ENCODE data around the gene CGB5. TPM values are rescaled to one million over a fixed set of nuclear protein-coding genes. Genes with fewer than 3 reads are reported as not detected.
A peak's percentile ranks its signal among the peaks of the same experiment; 100 is the strongest.

Gene CGB5
- total RNA-seq, 2 donors from 2014 or later, result not detected

DNA sequence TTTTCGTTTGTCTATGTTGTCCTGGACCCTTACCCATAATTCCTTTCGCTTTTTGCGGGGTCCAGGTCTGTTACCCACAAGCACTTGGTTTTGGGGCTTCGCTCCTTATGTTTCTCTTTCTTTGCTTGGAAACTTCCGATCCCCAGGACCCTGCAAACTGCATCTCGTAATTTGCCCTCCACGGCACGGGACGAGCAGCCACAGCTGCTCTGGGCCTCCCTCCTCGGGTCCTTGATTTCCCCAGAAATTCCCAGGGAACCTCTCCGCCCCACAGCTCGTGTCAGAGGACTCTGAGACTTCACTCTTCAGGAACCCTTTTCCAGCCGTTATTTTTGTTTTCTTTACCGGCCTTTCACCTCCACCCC, 42.2 kb downstream of the CGB5 start:
- intact Hi-C loops (cut with DNase I), result no loop called here
- WGBS, 2 donors, result 1% methylated on average over 14 of the region's 14 CpGs
- H3K27ac ChIP-seq, result peak overlapping the region in 3 of 4 donors; percentile 79 to 84 (median 84)
- ATAC-seq (no peak), DNase-seq (no peak)
- no peaks in the 10 kb centered on the region for H3K27me3 ChIP-seq
- no peak for TF ChIP-seq POLR2A (IDR thresholded peaks at IDR 0.05)
- TF ChIP-seq, protein P1, sequence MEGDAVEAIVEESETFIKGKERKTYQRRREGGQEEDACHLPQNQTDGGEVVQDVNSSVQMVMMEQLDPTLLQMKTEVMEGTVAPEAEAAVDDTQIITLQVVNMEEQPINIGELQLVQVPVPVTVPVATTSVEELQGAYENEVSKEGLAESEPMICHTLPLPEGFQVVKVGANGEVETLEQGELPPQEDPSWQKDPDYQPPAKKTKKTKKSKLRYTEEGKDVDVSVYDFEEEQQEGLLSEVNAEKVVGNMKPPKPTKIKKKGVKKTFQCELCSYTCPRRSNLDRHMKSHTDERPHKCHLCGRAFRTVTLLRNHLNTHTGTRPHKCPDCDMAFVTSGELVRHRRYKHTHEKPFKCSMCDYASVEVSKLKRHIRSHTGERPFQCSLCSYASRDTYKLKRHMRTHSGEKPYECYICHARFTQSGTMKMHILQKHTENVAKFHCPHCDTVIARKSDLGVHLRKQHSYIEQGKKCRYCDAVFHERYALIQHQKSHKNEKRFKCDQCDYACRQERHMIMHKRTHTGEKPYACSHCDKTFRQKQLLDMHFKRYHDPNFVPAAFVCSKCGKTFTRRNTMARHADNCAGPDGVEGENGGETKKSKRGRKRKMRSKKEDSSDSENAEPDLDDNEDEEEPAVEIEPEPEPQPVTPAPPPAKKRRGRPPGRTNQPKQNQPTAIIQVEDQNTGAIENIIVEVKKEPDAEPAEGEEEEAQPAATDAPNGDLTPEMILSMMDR (IDR thresholded peaks at IDR 0.05), result no peak
- H3K4me3 ChIP-seq, result peak overlapping the region; percentile 50 to 71
- peaks cover 7 to 11% of the 10 kb centered on the region in 2 donors for H3K36me3 ChIP-seq (replicated peaks in 1 of 2; ENCODE audit: insufficient read depth in 1 of 2, low read depth in 2 of 2)
- H3K9me3 ChIP-seq, result no peaks in the 10 kb centered on the region
- peaks cover 49% of the 10 kb centered on the region for H3K4me1 ChIP-seq

DNA sequence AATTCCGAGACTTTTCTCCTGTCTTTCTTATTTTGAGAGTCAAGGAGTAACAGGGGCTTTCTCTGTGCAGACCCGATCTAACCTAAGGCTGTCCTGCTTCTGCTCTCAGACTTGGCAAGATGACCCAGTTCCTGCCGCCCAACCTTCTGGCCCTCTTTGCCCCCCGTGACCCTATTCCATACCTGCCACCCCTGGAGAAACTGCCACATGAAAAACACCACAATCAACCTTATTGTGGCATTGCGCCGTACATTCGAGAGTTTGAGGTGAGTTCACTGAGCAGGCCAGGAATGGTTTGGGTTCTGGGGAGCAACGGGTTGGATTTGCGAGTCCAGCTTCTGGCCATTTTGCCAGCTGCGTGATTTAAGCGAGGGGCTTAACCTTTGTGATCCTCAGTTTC, 42.6 kb downstream of the CGB5 start:
- TF ChIP-seq POLR2A (IDR thresholded peaks at IDR 0.05), result no peak
- TF ChIP-seq, protein P1 (IDR thresholded peaks at IDR 0.05), result no peak
- ATAC-seq, result no peak
- H3K27me3 ChIP-seq, result no peaks in the 10 kb centered on the region
- intact Hi-C loops (cut with DNase I), result no loop called here
- H3K9me3 ChIP-seq, result no peaks in the 10 kb centered on the region
- DNase-seq, result no peak
- 11 to 14% methylated on average over 11 of the region's 11 CpGs for WGBS, 2 donors
- peaks cover 49% of the 10 kb centered on the region for H3K4me1 ChIP-seq
- H3K27ac ChIP-seq, result peak overlapping the region in 2 of 4 donors; percentile 79 to 84
- H3K4me3 ChIP-seq, result peak overlapping the region; percentile 50 to 71
- peaks cover 7 to 13% of the 10 kb centered on the region in 2 donors for H3K36me3 ChIP-seq (replicated peaks in 1 of 2; ENCODE audit: insufficient read depth in 1 of 2, low read depth in 2 of 2)

DNA sequence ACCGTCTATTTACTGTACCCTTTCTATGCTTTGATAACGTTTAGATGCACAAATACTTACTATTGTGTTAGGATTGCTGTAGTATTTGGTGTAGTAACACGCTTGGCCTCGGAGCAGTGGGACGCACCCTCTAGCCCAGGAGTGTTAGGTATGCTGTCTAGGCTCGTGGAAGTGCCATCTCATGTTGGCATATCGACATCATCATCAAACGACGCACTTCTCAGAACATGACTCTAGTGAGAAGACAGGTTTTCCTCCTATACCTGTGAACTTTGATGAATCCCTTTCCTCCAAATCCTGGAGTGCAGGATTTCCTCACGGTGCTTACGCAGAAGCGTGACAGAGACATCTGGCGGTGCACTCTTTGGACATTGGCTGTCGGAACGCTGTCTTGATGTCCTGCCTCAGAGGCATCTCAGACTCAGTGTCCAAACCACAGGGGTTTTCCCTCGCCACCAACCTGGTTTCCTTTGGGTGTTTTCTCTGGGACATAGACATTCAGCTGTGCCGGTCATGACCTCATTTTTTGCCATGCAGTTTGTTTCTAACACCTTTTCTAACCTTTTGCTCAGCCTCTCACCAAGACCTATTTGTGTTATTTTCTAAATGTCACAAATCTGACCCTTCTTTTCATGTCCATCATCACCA, 47.9 kb downstream of the CGB5 start:
- intact Hi-C loops (cut with DNase I), result loop anchor here (10.0 kb wide), 1 partner anchor 53 kb away; no protein-coding TSS in a partner anchor
- Histone ChIP-seq H3K36me3 (replicated peaks in 1 of 2; ENCODE audit: insufficient read depth in 1 of 2, low read depth in 2 of 2) (peaks cover 10 to 23% of the 10 kb centered on the region in 2 donors), H3K4me3 (no peak overlapping the region), H3K27ac (no peak overlapping the region), H3K27me3 (no peaks in the 10 kb centered on the region), H3K9me3 (no peaks in the 10 kb centered on the region), H3K4me1 (peaks cover 33% of the 10 kb centered on the region)
- 83 to 91% methylated on average over 17 of the region's 17 CpGs for WGBS, 2 donors
- no peak for TF ChIP-seq POLR2A (IDR thresholded peaks at IDR 0.05)
- TF ChIP-seq, protein P1 (IDR thresholded peaks at IDR 0.05), result no peak
- ATAC-seq (no peak), DNase-seq (no peak)

DNA sequence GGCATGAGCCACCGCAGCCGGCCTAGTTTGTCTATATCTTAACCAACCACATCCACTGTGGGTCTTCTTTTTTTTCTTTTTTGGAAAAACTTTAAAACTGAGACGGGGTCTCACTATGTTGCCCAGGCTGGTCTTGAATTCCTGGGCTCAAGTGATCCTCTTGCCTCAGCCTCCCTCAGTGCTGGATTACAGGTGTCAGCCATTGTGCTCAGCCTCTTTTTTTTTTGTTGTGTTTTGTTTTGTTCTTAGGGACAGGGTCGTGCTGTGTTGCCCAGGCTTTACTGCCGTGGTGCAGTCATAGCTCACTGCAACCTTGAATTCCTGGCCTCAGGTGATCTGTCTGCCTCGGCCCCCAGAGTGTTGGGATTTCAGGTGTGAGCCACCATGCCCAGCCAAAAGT, 49.0 kb downstream of the CGB5 start:
- Histone ChIP-seq H3K4me1 (peaks cover 26% of the 10 kb centered on the region), H3K27me3 (no peaks in the 10 kb centered on the region), H3K4me3 (no peak overlapping the region), H3K27ac (no peak overlapping the region), H3K9me3 (no peaks in the 10 kb centered on the region), H3K36me3 (replicated peaks in 1 of 2; ENCODE audit: insufficient read depth in 1 of 2, low read depth in 2 of 2) (peaks cover 10 to 23% of the 10 kb centered on the region in 2 donors)
- no peak for TF ChIP-seq POLR2A (IDR thresholded peaks at IDR 0.05)
- TF ChIP-seq, protein P1 (IDR thresholded peaks at IDR 0.05), result no peak
- no peak for DNase-seq
- ATAC-seq, result no peak
- WGBS, 2 donors, result 91 to 93% methylated on average over 6 of the region's 6 CpGs
- intact Hi-C loops (cut with DNase I), result loop anchor here (10.0 kb wide), 1 partner anchor 52 kb away; no protein-coding TSS in a partner anchor

Small RNA genes within 50 kb of the gene (microRNA-seq; reads per million reads assigned to microRNA genes)
- 0 to 0.45 reads per million in 2 donors for gene MIR6798 (ENCODE audit: borderline number of aligned reads in 2 of 2, borderline replicate concordance in 2 of 2)

Small RNA genes within 50 kb of the gene (small RNA-seq; reads per million reads assigned to genes)
- gene MIR6798 (not detected), gene RN7SL708P (not detected)

Other genes starting within 250 kb of the CGB5 start
- 10 to 100 TPM; 34.5 to 56.0 TPM for gene BCAT2, start 232.8 kb upstream of the CGB5 start, total RNA-seq
- 1 to 10 TPM; 2.1 to 3.3 TPM for gene HSD17B14, start 207.4 kb upstream of the CGB5 start, total RNA-seq
- 10 to 100 TPM in 1 of 2 donors, 1 to 10 TPM in 1; 6.5 to 21.1 TPM for gene PLEKHA4, start 175.2 kb upstream of the CGB5 start, total RNA-seq
- 10 to 100 TPM; 17.9 to 49.4 TPM for gene PPP1R15A, start 171.4 kb upstream of the CGB5 start, total RNA-seq
- gene TULP2, start 145.1 kb upstream of the CGB5 start, total RNA-seq, result not detected
- gene NUCB1, start 143.5 kb upstream of the CGB5 start, total RNA-seq, result 100 to 1,000 TPM; 129 to 170 TPM
- gene DHDH, start 110.1 kb upstream of the CGB5 start, total RNA-seq, result not detected
- gene BAX, start 89.0 kb upstream of the CGB5 start, total RNA-seq, result 10 to 100 TPM; 15.3 to 22.7 TPM
- gene FTL, start 78.5 kb upstream of the CGB5 start, total RNA-seq, result 1,000 to 10,000 TPM; 1,824 to 3,385 TPM
- 10 to 100 TPM in 1 of 2 donors, 1 to 10 TPM in 1; 7.5 to 17.8 TPM for gene GYS1, start 50.5 kb upstream of the CGB5 start, total RNA-seq
- 10 to 100 TPM; 46.5 to 47.2 TPM for gene RUVBL2, start 50.0 kb upstream of the CGB5 start, total RNA-seq
- gene LHB, start 26.8 kb upstream of the CGB5 start, total RNA-seq, result 10 to 100 TPM in 1 of 2 donors, not detected in 1; 45.8 TPM
- not detected for gene CGB3, start 19.5 kb upstream of the CGB5 start, total RNA-seq
- gene CGB2, start 12.0 kb upstream of the CGB5 start, total RNA-seq, result not detected
- gene CGB1, start 7.0 kb upstream of the CGB5 start, total RNA-seq, result not detected
- not detected for gene CGB8, start 5.3 kb downstream of the CGB5 start, total RNA-seq
- gene CGB7, start 13.9 kb downstream of the CGB5 start, total RNA-seq, result not detected
- not detected for gene NTF4, start 21.0 kb downstream of the CGB5 start, total RNA-seq
- gene KCNA7, start 28.9 kb downstream of the CGB5 start, total RNA-seq, result not detected
- gene SNRNP70, start 41.6 kb downstream of the CGB5 start, total RNA-seq, result 100 to 1,000 TPM; 199 to 588 TPM
- gene LIN7B, start 70.5 kb downstream of the CGB5 start, total RNA-seq, result 10 to 100 TPM in 1 of 2 donors, 1 to 10 TPM in 1; 8.3 to 24.1 TPM
- 1 to 10 TPM in 1 of 2 donors, not detected in 1; 2.3 TPM for gene C19orf73, start 75.3 kb downstream of the CGB5 start, total RNA-seq
- 10 to 100 TPM in 1 of 2 donors, 1 to 10 TPM in 1; 6.7 to 15.2 TPM for gene PPFIA3, start 75.7 kb downstream of the CGB5 start, total RNA-seq
- 1 to 10 TPM; 2.1 to 4.3 TPM for gene HRC, start 111.5 kb downstream of the CGB5 start, total RNA-seq
- gene TRPM4, start 113.9 kb downstream of the CGB5 start, total RNA-seq, result 10 to 100 TPM; 15.8 to 28.0 TPM